ENCODE results near the gene HOOK1.

GRCh38 chr1:59880735-59881134 is 66.0 kb downstream of the HOOK1 start:
- TF ChIP-seq, protein P1, sequence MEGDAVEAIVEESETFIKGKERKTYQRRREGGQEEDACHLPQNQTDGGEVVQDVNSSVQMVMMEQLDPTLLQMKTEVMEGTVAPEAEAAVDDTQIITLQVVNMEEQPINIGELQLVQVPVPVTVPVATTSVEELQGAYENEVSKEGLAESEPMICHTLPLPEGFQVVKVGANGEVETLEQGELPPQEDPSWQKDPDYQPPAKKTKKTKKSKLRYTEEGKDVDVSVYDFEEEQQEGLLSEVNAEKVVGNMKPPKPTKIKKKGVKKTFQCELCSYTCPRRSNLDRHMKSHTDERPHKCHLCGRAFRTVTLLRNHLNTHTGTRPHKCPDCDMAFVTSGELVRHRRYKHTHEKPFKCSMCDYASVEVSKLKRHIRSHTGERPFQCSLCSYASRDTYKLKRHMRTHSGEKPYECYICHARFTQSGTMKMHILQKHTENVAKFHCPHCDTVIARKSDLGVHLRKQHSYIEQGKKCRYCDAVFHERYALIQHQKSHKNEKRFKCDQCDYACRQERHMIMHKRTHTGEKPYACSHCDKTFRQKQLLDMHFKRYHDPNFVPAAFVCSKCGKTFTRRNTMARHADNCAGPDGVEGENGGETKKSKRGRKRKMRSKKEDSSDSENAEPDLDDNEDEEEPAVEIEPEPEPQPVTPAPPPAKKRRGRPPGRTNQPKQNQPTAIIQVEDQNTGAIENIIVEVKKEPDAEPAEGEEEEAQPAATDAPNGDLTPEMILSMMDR (IDR thresholded peaks at IDR 0.05; ENCODE audit: low read depth, low read length, poor library complexity, severe bottlenecking): no peak
- TF ChIP-seq EZH2phosphoT487 (IDR thresholded peaks at IDR 0.05; ENCODE audit: borderline replicate concordance, low read length): no peak
